HCT116 (cell line): Measurements from ENCODE around the gene TMEM164. TPM values are rescaled to one million over a fixed set of nuclear protein-coding genes. Genes with fewer than 3 reads are reported as not detected.

Source experiments
- ATAC-seq: fragments of 200-7000 bp; cut with Tn5 transposase; 2 replicates; pipeline ENCODE4 v1.9.1; 2020; ENCODE audit warnings: mild to moderate bottlenecking, moderate library complexity
- BruUV-seq: library from RNA; stranded (reverse); fragments of 400-500 nt; replicated peaks from 2 replicates; lab custom pipeline; 2021; lab: Mats Ljungman, UMichigan
- CTCF ChIA-PET: fragments of 300-600 bp; sonication (Branson Sonifier 250); formaldehyde crosslinking; loops from one replicate; lab custom pipeline; 2021; ENCODE audit warnings: antibody characterized with exemption; lab: Charles Lee
- POLR2A ChIA-PET: fragments of 300-600, 350-600 bp; sonication (Branson Sonifier 250); formaldehyde crosslinking; loops from one replicate; lab custom pipeline; 2021; ENCODE audit warnings: antibody characterized with exemption; lab: Charles Lee
- RAD21 ChIA-PET, 2 experiments: fragments of 300-600 bp; sonication (Branson Sonifier 250); formaldehyde crosslinking; loops; one replicate each; lab custom pipeline; 2023; ENCODE audit warnings: low total read pairs in 2 of 2; ENCODE audit not compliant: uncharacterized antibody in 2 of 2, unreplicated experiment in 2 of 2, low non-redundant PET in 1 of 2; lab: Charles Lee
- DNase-seq: peaks from one replicate; pipeline ENCODE4 v3.0.0-alpha.2; 2010; ENCODE audit warnings: low read depth, low spot score
- H2AFZ ChIP-seq: fragments of 200-600 bp; shearing (Covaris generic), sonication (generic); 2 replicates; pipeline ENCODE4 v1.6.1; 2017; ENCODE audit warnings: low read depth, mixed run types, mixed read lengths, antibody characterized with exemption, low read length; ENCODE audit not compliant: poor library complexity, severe bottlenecking
- H3K27ac ChIP-seq: 2 replicates; pipeline ENCODE4 v1.5.1; 2012; ENCODE audit warnings: low read depth, low read length
- H3K27me3 ChIP-seq: fragments of 200-600 bp; sonication (generic); 2 replicates; pipeline ENCODE4 v1.6.1; 2016; ENCODE audit warnings: mixed run types, low read length, mixed read lengths; ENCODE audit not compliant: insufficient read depth
- H3K36me3 ChIP-seq, 2 experiments: fragments of 200-500 bp in 1 of 2; fragments of 200-600 bp in 1 of 2; sonication (Bioruptor generic) in 1 of 2; sonication (generic) in 1 of 2; 2 replicates each; pipeline versions ENCODE4 v1.5.1 to v1.6.1; 2014 to 2016; ENCODE audit warnings: low read length in 2 of 2, inconsistent platforms in 1 of 2, mixed read lengths in 1 of 2, mixed run types in 1 of 2; ENCODE audit not compliant: insufficient read depth in 2 of 2, control insufficient read depth in 1 of 2
- H3K4me1 ChIP-seq, 2 experiments: fragments of 200-600 bp in 1 of 2; sonication (generic) in 1 of 2; 2 replicates each; pipeline versions ENCODE4 v1.5.1 to v1.6.1; 2012 to 2017; ENCODE audit warnings: low read length in 2 of 2, inconsistent platforms in 1 of 2, mild to moderate bottlenecking in 1 of 2, mixed read lengths in 1 of 2, mixed run types in 1 of 2, moderate library complexity in 1 of 2; ENCODE audit not compliant: insufficient read depth in 2 of 2, control insufficient read depth in 1 of 2
- H3K4me2 ChIP-seq: fragments of 200-600 bp; sonication (generic); 2 replicates; pipeline ENCODE4 v1.6.1; 2017; ENCODE audit warnings: mixed run types, low read length, mixed read lengths
- H3K4me3 ChIP-seq, 2 experiments: fragments of 200-600 bp in 1 of 2; sonication (generic) in 1 of 2; replicated peaks in 1 of 2; 2 replicates each; pipeline ENCODE4 v1.5.1; 2011 to 2016; ENCODE audit warnings: low read length in 2 of 2, control low read depth in 1 of 2, low read depth in 1 of 2, mild to moderate bottlenecking in 1 of 2, mixed read lengths in 1 of 2, mixed run types in 1 of 2
- H3K79me2 ChIP-seq: fragments of 200-600 bp; sonication (generic); 2 replicates; pipeline ENCODE4 v1.6.1; 2017; ENCODE audit warnings: mild to moderate bottlenecking, mixed run types, low read length, moderate library complexity, mixed read lengths; ENCODE audit not compliant: insufficient read depth
- H3K9ac ChIP-seq: fragments of 200-600 bp; sonication (generic); 2 replicates; pipeline ENCODE4 v1.6.1; 2016; ENCODE audit warnings: low read length, mixed read lengths
- H3K9me2 ChIP-seq: fragments of 200-600 bp; sonication (generic), shearing (Covaris generic); 2 replicates; pipeline ENCODE4 v1.6.1; 2017; ENCODE audit warnings: mixed run types, mild to moderate bottlenecking, moderate library complexity; ENCODE audit not compliant: insufficient read depth
- H3K9me3 ChIP-seq, 2 experiments: fragments of 200-500 bp in 1 of 2; fragments of 200-600 bp in 1 of 2; sonication (Bioruptor generic) in 1 of 2; sonication (generic) in 1 of 2; 2 replicates each; pipeline ENCODE4 v1.6.1; 2014 to 2017; ENCODE audit warnings: low read length in 2 of 2, mixed read lengths in 2 of 2, inconsistent platforms in 1 of 2, low read depth in 1 of 2, mild to moderate bottlenecking in 1 of 2, mixed run types in 1 of 2, moderate library complexity in 1 of 2; ENCODE audit not compliant: control insufficient read depth in 1 of 2, insufficient read depth in 1 of 2
- H4K20me1 ChIP-seq: fragments of 200-600 bp; sonication (generic), shearing (Covaris generic); 2 replicates; pipeline ENCODE4 v1.6.1; 2017; ENCODE audit warnings: mixed run types, mild to moderate bottlenecking, moderate library complexity; ENCODE audit not compliant: insufficient read depth
- CBX3 ChIP-seq: IDR thresholded peaks from 2 replicates; pipeline ENCODE4 v1.6.1; 2012; ENCODE audit warnings: low read depth
- EGR1 ChIP-seq: IDR thresholded peaks from 2 replicates; pipeline ENCODE4 v1.6.1; 2012; ENCODE audit warnings: low read depth
- ELF1 ChIP-seq: IDR thresholded peaks from 2 replicates; pipeline ENCODE4 v1.6.1; 2012; ENCODE audit warnings: low read depth, borderline replicate concordance
- EZH2 ChIP-seq: fragments of 200-600 bp; sonication (generic); IDR thresholded peaks from 2 replicates; pipeline ENCODE4 v1.6.1; 2017; ENCODE audit warnings: antibody characterized with exemption, mixed run types
- EZH2phosphoT487 ChIP-seq: fragments of 200-600 bp; IDR thresholded peaks from 2 replicates; pipeline ENCODE4 v1.6.1; 2018; ENCODE audit warnings: antibody characterized with exemption, borderline replicate concordance
- FOSL1 ChIP-seq: IDR thresholded peaks from 2 replicates; pipeline ENCODE4 v1.6.1; 2012; ENCODE audit warnings: low read depth
- JUND ChIP-seq: IDR thresholded peaks from 2 replicates; pipeline ENCODE4 v1.6.1; 2012
- POLR2AphosphoS5 ChIP-seq: IDR thresholded peaks from 2 replicates; pipeline ENCODE4 v1.6.1; 2011; ENCODE audit warnings: mild to moderate bottlenecking, low read depth, low read length, moderate library complexity
- SIN3A ChIP-seq: IDR thresholded peaks from 2 replicates; pipeline ENCODE4 v1.6.1; 2012; ENCODE audit warnings: low read depth
- SP1 ChIP-seq: IDR thresholded peaks from 2 replicates; pipeline ENCODE4 v1.6.1; 2012; ENCODE audit warnings: low read depth
- SRF ChIP-seq: IDR thresholded peaks from 2 replicates; pipeline ENCODE4 v1.6.1; 2012; ENCODE audit warnings: low read depth
- ZFX ChIP-seq: fragments of 450-650 bp; IDR thresholded peaks from 2 replicates; pipeline ENCODE4 v1.6.1; 2017
- ZNF274 ChIP-seq: fragments of 200-500 bp; sonication (Bioruptor generic); IDR thresholded peaks from 2 replicates; pipeline ENCODE4 v1.6.1; 2014; ENCODE audit warnings: mild to moderate bottlenecking, low read depth, low read length, inconsistent platforms
- intact Hi-C: fragments of 100-400 bp; cut with micrococcal nuclease; formaldehyde crosslinking; loops from 2 replicates; pipeline ENCODE4 v1.10.0; 2022
- total RNA-seq: library from RNA; stranded (reverse); gene quantifications from one replicate; pipeline ENCODE4 v1.2.1, GENCODE V29; 2021; ENCODE audit not compliant: unreplicated experiment
- TF ChIP-seq, protein P1 (sequence below): IDR thresholded peaks from 2 replicates; pipeline ENCODE4 v1.6.1; 2011; ENCODE audit warnings: mild to moderate bottlenecking, low read length, moderate library complexity; ENCODE audit not compliant: insufficient replicate concordance; ENCODE audit errors: extremely low read depth
- TF ChIP-seq, protein P2 (sequence below), 3 experiments: fragments of 200-600 bp in 1 of 3; sonication (generic) in 1 of 3; IDR thresholded peaks in 2 of 3; conservative IDR thresholded peaks in 1 of 3; 2 replicates each; pipeline ENCODE4 v1.5.1; 2012 to 2017; ENCODE audit warnings: low read depth in 2 of 3, low read length in 2 of 3, antibody characterized with exemption in 1 of 3, borderline replicate concordance in 1 of 3, control low read depth in 1 of 3, mild to moderate bottlenecking in 1 of 3, mixed read lengths in 1 of 3, mixed run types in 1 of 3, moderate library complexity in 1 of 3; ENCODE audit not compliant: insufficient read depth in 1 of 3

The TMEM164 gene
- total RNA-seq, 1 experiment from 2014 or later, result 18.7 TPM

DNA sequence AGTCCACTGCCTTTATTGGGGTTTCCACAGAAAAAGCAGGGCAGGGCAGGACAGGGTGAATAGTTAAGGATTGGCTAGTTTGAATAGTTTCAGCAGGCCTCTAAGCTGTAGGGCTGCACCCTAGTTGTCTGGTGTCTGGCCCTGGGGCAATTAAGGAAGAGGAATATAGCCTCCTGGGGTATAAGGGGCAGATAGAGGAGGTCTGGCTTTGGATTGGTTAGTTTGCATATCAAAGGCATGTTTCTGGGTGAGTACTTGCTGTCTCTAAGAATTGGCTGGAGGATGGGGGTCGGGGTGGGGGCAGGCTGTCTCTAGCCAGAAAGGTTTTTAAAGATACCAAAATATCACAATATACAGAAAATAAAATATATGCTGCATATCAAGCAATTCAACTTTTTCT, 100.4 kb downstream of the TMEM164 start:
- Histone ChIP-seq H2AFZ (no peak overlapping the region), H3K4me3 (no peak overlapping the region), H3K27ac (no peak overlapping the region), H3K79me2 (no peaks in the 10 kb centered on the region), H3K4me1 (0 out of 4 replicates have a peak, but pooled peaks cover 0 to 3% of the 10 kb centered on the region in 2 experiments), H3K9me2 (no peaks in the 10 kb centered on the region), H4K20me1 (no peaks in the 10 kb centered on the region), H3K4me2 (no peak overlapping the region), H3K36me3 (no peaks in the 10 kb centered on the region), H3K27me3 (no peaks in the 10 kb centered on the region), H3K9me3 (no peaks in the 10 kb centered on the region), H3K9ac (no peak overlapping the region)
- ChIA-PET POLR2A (no interaction called here), CTCF (no interaction called here), RAD21 (no interaction called here)
- intact Hi-C loops, result no loop called here
- DNase-seq (no peak), ATAC-seq (no peak)
- no peak for TF ChIP-seq EZH2phosphoT487
- no peak for TF ChIP-seq SRF
- TF ChIP-seq, protein P1, sequence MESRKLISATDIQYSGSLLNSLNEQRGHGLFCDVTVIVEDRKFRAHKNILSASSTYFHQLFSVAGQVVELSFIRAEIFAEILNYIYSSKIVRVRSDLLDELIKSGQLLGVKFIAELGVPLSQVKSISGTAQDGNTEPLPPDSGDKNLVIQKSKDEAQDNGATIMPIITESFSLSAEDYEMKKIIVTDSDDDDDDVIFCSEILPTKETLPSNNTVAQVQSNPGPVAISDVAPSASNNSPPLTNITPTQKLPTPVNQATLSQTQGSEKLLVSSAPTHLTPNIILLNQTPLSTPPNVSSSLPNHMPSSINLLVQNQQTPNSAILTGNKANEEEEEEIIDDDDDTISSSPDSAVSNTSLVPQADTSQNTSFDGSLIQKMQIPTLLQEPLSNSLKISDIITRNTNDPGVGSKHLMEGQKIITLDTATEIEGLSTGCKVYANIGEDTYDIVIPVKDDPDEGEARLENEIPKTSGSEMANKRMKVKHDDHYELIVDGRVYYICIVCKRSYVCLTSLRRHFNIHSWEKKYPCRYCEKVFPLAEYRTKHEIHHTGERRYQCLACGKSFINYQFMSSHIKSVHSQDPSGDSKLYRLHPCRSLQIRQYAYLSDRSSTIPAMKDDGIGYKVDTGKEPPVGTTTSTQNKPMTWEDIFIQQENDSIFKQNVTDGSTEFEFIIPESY, result no peak
- no peak for TF ChIP-seq JUND
- TF ChIP-seq FOSL1, result no peak
- TF ChIP-seq ELF1, result no peak
- no peak for TF ChIP-seq EGR1
- TF ChIP-seq ZFX, result no peak
- TF ChIP-seq, protein P2, sequence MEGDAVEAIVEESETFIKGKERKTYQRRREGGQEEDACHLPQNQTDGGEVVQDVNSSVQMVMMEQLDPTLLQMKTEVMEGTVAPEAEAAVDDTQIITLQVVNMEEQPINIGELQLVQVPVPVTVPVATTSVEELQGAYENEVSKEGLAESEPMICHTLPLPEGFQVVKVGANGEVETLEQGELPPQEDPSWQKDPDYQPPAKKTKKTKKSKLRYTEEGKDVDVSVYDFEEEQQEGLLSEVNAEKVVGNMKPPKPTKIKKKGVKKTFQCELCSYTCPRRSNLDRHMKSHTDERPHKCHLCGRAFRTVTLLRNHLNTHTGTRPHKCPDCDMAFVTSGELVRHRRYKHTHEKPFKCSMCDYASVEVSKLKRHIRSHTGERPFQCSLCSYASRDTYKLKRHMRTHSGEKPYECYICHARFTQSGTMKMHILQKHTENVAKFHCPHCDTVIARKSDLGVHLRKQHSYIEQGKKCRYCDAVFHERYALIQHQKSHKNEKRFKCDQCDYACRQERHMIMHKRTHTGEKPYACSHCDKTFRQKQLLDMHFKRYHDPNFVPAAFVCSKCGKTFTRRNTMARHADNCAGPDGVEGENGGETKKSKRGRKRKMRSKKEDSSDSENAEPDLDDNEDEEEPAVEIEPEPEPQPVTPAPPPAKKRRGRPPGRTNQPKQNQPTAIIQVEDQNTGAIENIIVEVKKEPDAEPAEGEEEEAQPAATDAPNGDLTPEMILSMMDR (IDR thresholded peaks at IDR 0.05 in 2 of 3, conservative IDR thresholded peaks at IDR 0.05 in 1 of 3; ENCODE audit: borderline replicate concordance in 1 of 3, insufficient read depth in 1 of 3, low read depth in 2 of 3, low read length in 2 of 3), result no peak
- no peak for TF ChIP-seq ZNF274
- TF ChIP-seq SP1, result no peak
- no peak for TF ChIP-seq SIN3A
- no peak for TF ChIP-seq CBX3
- no peak for TF ChIP-seq EZH2
- TF ChIP-seq POLR2AphosphoS5, result no peak
- BruUV-seq, result no TSS peak
